Motor neuron (in vitro differentiated cells): ENCODE data around the gene DNAH10. TPM values are rescaled to one million over a fixed set of nuclear protein-coding genes. Genes with fewer than 3 reads are reported as not detected.
A peak's percentile ranks its signal among the peaks of the same experiment; 100 is the strongest.
"Not testable (repeated sequence)": the region's sequence is repeated elsewhere in the genome, so short reads cannot be mapped to it uniquely, and the experiment has no call there.

Experiments
- ATAC-seq, 8 experiments: fragments of 200-7000 bp; cut with Tn5 transposase; replicated peaks in 6 of 8; 2 replicates each; pipeline ENCODE4 v1.8.0; 2021; ENCODE audit warnings: mild to moderate bottlenecking in 8 of 8, moderate library complexity in 8 of 8
- H3K27ac ChIP-seq, 2 donors: fragments of 250-450 bp; sonication (Bioruptor Pico); 2 replicates each; pipeline ENCODE4 v1.9.0; 2021; ENCODE audit warnings: antibody characterized with exemption in 2 of 2, mild to moderate bottlenecking in 2 of 2, moderate library complexity in 1 of 2
- H3K4me1 ChIP-seq, 2 donors: fragments of 250-450 bp; sonication (Bioruptor Pico); replicated peaks in 1 of 2; 2 replicates each; pipeline ENCODE4 v1.6.1; 2021; ENCODE audit warnings: antibody characterized with exemption in 2 of 2, mild to moderate bottlenecking in 2 of 2, moderate library complexity in 1 of 2
- H3K4me3 ChIP-seq, 5 donors: fragments of 250-450 bp; sonication (Bioruptor Pico); 2 replicates each; pipeline ENCODE4 v1.9.0; 2021; ENCODE audit warnings: antibody characterized with exemption in 5 of 5, mild to moderate bottlenecking in 5 of 5, moderate library complexity in 4 of 5
- WGBS, 10 experiments: fragments of 450-650 bp; shearing (Covaris generic); methylation state at CpG; one replicate each; pipeline ENCODE4 v1.0.0; 2022; 5-methylcytosine and 5-hydroxymethylcytosine counted together
- in situ Hi-C, 9 experiments: fragments of 400-800 bp; cut with MboI; loops; one replicate each; pipeline ENCODE4 v1.15.0; 2021; ENCODE audit warnings: low sequenced_read_pairs in 9 of 9, low pct_unique_long_range_greater_than_20kb in 2 of 9; ENCODE audit not compliant: unreplicated experiment in 9 of 9
- total RNA-seq, 8 experiments: library from RNA; unstranded; fragments of 300-600 nt; gene quantifications; 2 replicates each; pipeline versions ENCODE4 v1.2.3 to v1.2.4, GENCODE V29; 2022

The DNAH10 gene
- total RNA-seq, 8 experiments from 2014 or later: 0.67 to 153 (median 2.2) TPM

GRCh38 chr12:123943816-123944215, 181.7 kb downstream of the DNAH10 start:
- ATAC-seq: no peak
- peaks cover 20 to 23% of the 10 kb centered on the region in 2 donors for H3K4me1 ChIP-seq
- in situ Hi-C loops: no loop called here
- no peak overlapping the region for H3K27ac ChIP-seq
- H3K4me3 ChIP-seq: no peak overlapping the region
- WGBS, 10 experiments: 93 to 100% (median 97%) methylated on average over 2 to 5 of the region's 5 CpGs; no CpG with 5 or more reads in 6 of the 10 experiments

DNA sequence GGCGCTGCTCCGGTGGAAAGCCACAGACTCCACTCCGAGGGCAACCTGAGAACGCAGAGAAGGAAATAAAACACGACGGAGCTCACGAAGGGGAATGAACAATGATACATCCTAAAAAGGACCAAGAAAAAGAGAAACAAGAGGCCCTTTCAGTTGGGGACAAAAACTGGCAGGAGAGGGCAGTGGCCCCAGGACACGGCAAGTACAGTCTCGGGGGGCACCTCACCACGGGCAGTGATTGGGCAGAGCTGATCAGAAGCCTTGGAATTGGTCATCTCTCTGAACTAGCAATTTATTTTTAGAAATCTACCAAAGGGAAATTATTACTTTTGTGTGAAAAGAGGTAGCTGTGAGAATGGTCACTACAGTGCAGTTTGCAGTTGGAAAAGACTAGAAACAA, 182.6 kb downstream of the DNAH10 start:
- Histone ChIP-seq H3K27ac (no peak overlapping the region), H3K4me1 (peaks cover 28 to 31% of the 10 kb centered on the region in 2 donors), H3K4me3 (no peak overlapping the region)
- in situ Hi-C loops: no loop called here
- ATAC-seq: no peak
- 78 to 100% (median 92%) methylated on average over 1 to 10 of the region's 10 CpGs for WGBS, 10 experiments

- 73 to 91% (median 86%) methylated on average over 4 to 12 of the region's 25 CpGs; no CpG with 5 or more reads in 3 of the 10 experiments for WGBS, 10 experiments
- Histone ChIP-seq H3K4me1 (peaks cover 37 to 40% of the 10 kb centered on the region in 2 donors), H3K4me3 (no peak overlapping the region), H3K27ac (no peak overlapping the region)
- no peak for ATAC-seq
- in situ Hi-C loops: no loop called here
These were observed 183.4 kb downstream of the DNAH10 start for GRCh38 chr12:123945287-123946151.

DNA sequence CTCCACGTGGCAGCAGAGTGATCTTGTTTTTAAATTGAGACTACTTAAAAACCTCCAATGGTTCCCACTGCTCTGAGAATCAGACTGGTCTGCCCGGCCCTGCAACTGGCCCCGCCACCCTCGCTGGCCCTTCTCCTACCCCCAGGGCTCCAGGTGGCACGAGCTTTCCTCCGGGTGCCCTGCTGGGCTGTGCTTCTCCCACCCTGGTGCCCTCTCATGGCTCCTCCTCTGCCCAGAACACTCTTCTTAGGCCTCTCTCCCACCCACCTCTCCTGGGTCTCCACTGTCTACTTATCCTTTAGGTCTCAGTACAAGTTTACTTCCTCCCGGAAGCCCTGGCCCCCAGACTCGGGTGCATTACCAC, 184.0 kb downstream of the DNAH10 start:
- Histone ChIP-seq H3K27ac (peak overlapping the region in 1 of 2 donors; percentile 83), H3K4me3 (no peak overlapping the region), H3K4me1 (peaks cover 43 to 46% of the 10 kb centered on the region in 2 donors)
- WGBS, 10 experiments: 20 to 100% (median 80%) methylated on average over 1 to 6 of the region's 8 CpGs; no CpG with 5 or more reads in 5 of the 10 experiments
- in situ Hi-C loops: no loop called here
- no peak for ATAC-seq

DNA sequence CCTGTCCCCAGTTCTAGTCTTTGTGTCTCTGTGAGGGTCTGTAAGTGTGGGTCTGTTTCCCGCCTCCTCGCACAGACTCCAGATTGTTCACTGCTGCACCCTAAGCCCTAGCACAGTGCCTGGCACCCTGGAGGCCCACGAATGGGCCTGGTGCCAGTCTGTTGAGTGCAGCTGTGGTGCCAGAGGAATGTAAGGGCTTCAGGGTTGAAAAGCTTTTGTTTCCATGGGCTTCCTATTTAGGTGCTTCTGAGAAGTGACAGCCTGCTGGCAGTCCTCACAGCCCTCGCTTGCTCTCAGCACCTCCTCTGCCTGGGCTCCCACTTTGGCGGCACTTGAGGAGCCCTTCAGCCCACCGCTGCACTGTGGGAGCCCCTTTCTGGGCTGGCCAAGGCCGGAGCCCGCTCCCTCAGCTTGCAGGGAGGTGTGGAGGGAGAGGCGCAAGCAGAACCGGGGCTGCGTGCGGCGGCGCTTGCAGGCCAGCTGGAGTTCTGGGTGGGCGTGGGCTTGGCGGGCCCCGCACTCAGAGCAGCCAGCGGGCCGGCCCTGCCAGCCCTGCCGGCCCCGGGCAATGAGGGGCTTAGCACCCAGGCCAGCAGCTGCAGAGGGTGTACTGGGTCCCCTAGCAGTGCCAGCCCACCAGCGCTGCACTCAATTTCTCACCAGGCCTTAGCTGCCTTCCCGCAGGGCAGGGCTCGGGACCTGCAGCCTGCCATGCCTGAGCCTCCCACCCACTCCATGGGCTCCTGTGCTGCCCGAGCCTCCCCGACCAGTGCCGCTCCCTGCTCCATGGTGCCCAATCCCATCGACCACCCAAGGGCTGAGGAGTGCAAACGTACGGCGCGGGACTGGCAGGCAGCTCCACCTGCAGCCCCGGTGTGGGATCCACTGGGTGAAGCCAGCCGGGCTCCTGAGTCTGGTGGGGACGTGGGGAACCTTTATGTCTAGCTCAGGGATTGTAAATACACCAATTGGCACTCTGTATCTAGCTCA, 184.7 kb downstream of the DNAH10 start:
- H3K4me3 ChIP-seq, ATAC-seq, in situ Hi-C loops: not testable (repeated sequence)
- WGBS, 10 experiments: 40 to 100% (median 96%) methylated on average over 1 to 4 of the region's 35 CpGs; no CpG with 5 or more reads in 6 of the 10 experiments
- Histone ChIP-seq H3K4me1 (peaks cover 47 to 49% of the 10 kb centered on the region in 2 donors), H3K27ac (peak overlapping the region; percentile 83 to 96)

DNA sequence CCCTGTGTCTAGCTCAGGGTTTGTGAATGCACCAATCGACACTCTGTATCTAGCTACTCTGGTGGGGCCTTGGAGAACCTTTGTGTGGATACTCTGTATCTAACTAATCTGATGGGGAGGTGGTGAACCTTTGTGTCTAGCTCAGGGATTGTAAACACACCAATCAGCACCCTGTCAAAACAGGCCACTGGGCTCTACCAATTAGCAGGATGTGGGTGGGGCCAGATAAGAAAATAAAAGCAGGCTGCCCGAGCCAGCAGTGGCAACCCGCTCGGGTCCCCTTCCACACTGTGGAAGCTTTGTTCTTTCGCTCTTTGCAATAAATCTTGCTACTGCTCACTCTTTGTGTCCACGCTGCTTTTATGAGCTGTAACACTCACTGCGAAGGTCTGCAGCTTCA, 185.4 kb downstream of the DNAH10 start:
- peak overlapping the region; percentile 91 to 96 for H3K27ac ChIP-seq
- ATAC-seq, in situ Hi-C loops: not testable (repeated sequence)

GRCh38 chr12:123948401-123948795, 186.3 kb downstream of the DNAH10 start:
- peak in 5 of 8 experiments; percentile 57 to 84 (median 75) for ATAC-seq
- Histone ChIP-seq H3K4me1 (peaks cover 47 to 55% of the 10 kb centered on the region in 2 donors), H3K4me3 (peak overlapping the region in 3 of 5 donors; percentile 1 to 7 (median 3)), H3K27ac (peak overlapping the region; percentile 91 to 96)
- WGBS, 10 experiments: 7 to 100% (median 81%) methylated on average over 1 to 10 of the region's 11 CpGs; no CpG with 5 or more reads in 2 of the 10 experiments
- in situ Hi-C loops: no loop called here

More for the DNA sequence above, 185.4 kb downstream of the DNAH10 start:
- Histone ChIP-seq H3K4me1 (peaks cover 47 to 55% of the 10 kb centered on the region in 2 donors), H3K4me3 (peak overlapping the region in 1 of 5 donors; percentile 1)
- 100% methylated on average over 2 of the region's 7 CpGs; no CpG with 5 or more reads in 9 of the 10 experiments for WGBS, 10 experiments

- Histone ChIP-seq H3K27ac (peak overlapping the region; percentile 91 to 96), H3K4me1 (peaks cover 47 to 55% of the 10 kb centered on the region in 2 donors), H3K4me3 (peak overlapping the region in 3 of 5 donors; percentile 1 to 7 (median 3))
- ATAC-seq: peak in 5 of 8 experiments; percentile 79 to 87 (median 83)
- in situ Hi-C loops: no loop called here
- 20 to 100% (median 42%) methylated on average over 1 to 9 of the region's 19 CpGs for WGBS, 10 experiments
These were observed 187.0 kb downstream of the DNAH10 start for GRCh38 chr12:123948796-123949769.

GRCh38 chr12:123949770-123950165, 187.7 kb downstream of the DNAH10 start:
- ATAC-seq: peak in 4 of 8 experiments; percentile 10 to 60 (median 52)
- WGBS, 10 experiments: 69 to 93% (median 86%) methylated on average over 2 to 13 of the region's 15 CpGs; no CpG with 5 or more reads in 3 of the 10 experiments
- Histone ChIP-seq H3K27ac (peak overlapping the region; percentile 91 to 96), H3K4me1 (peaks cover 47 to 55% of the 10 kb centered on the region in 2 donors), H3K4me3 (no peak overlapping the region)
- in situ Hi-C loops: no loop called here

DNA sequence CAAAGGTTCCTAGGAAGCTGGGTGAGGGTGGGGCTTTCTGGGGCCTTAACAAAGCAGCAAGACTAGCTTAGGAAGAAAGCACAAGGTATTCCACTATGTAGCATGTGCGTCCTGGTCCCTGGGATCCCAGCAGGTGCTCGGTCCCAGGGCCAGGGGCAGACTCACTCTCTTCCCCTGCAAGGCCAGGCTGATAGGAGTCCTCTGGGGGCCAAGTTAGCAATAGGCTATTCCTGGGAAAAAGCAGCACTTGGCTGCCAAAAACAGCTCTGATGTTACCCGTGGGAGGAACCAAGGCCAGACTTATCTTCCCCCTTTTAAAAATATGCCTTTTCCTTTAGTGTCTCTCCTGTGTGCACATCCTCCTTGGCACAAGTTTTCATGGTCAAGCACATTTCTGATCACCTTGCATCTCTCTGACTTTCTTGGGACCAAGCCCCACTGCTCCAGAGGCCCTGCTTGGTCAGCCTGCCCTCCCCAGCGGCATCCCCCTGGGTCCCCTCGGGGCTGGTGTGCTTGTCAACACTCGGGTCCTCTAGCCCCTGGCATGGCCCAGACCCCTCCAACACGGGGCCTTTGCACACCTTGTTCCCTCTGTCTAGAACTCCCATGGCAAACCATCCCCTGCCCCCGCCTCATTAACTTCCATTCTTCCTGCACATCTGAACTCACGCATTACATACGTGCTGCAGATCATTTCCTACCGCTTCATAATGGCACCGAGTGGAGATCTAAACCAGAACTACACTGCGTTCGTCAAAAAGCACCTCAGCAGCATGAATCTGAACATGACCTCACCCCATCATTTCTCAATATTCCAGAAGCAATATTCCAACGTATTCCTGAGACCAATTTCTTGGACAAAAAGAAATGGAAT, 188.6 kb downstream of the DNAH10 start:
- in situ Hi-C loops: no loop called here
- Histone ChIP-seq H3K4me3 (no peak overlapping the region), H3K27ac (peak overlapping the region; percentile 91 to 96), H3K4me1 (peaks cover 47 to 55% of the 10 kb centered on the region in 2 donors)
- ATAC-seq: no peak
- 70 to 95% (median 83%) methylated on average over 2 to 10 of the region's 15 CpGs; no CpG with 5 or more reads in 1 of the 10 experiments for WGBS, 10 experiments

GRCh38 chr12:123951467-123951866, 189.4 kb downstream of the DNAH10 start:
- Histone ChIP-seq H3K4me1 (peaks cover 47 to 60% of the 10 kb centered on the region in 2 donors), H3K4me3 (no peak overlapping the region), H3K27ac (peak overlapping the region in 1 of 2 donors; percentile 96)
- ATAC-seq: no peak
- 20 to 87% (median 61%) methylated on average over 1 to 4 of the region's 4 CpGs; no CpG with 5 or more reads in 2 of the 10 experiments for WGBS, 10 experiments
- in situ Hi-C loops: no loop called here
